Upper lobe of left lung (tissue), 6 donors: ENCODE measurements around the gene DCAF10. TPM values are rescaled to one million over a fixed set of nuclear protein-coding genes. Genes with fewer than 3 reads are reported as not detected.
A peak's percentile ranks its signal among the peaks of the same experiment; 100 is the strongest.

Source experiments
- ATAC-seq, 2 donors: fragments of 200-7000 bp; cut with Tn5 transposase; one replicate each; pipeline ENCODE4 v1.9.1; 2022; ENCODE audit warnings: mild to moderate bottlenecking in 2 of 2, moderate library complexity in 2 of 2; ENCODE audit not compliant: low FRiP score in 2 of 2
- DNase-seq, 2 donors: peaks; one replicate each; pipeline ENCODE4 v3.0.0-alpha.2; 2019 to 2020
- H3K27ac ChIP-seq, 4 donors: fragments of 200-600 bp; sonication (generic); one replicate each; pipeline ENCODE4 v1.5.1; 2016 to 2019
- H3K27me3 ChIP-seq, 4 donors: fragments of 200-600 bp; sonication (generic); one replicate each; pipeline ENCODE4 v1.5.1; 2017 to 2019
- H3K36me3 ChIP-seq, 4 donors: fragments of 200-600 bp; sonication (generic); one replicate each; pipeline ENCODE4 v1.5.1; 2016 to 2019
- H3K4me1 ChIP-seq, 4 donors: fragments of 200-600 bp; sonication (generic); one replicate each; pipeline ENCODE4 v1.5.1; 2018 to 2019
- H3K4me3 ChIP-seq, 4 donors: fragments of 200-600 bp; sonication (generic); one replicate each; pipeline ENCODE4 v1.5.1; 2017 to 2019; ENCODE audit warnings: mild to moderate bottlenecking in 2 of 4, moderate library complexity in 1 of 4
- H3K9me3 ChIP-seq, 4 donors: fragments of 200-600 bp; sonication (generic); one replicate each; pipeline ENCODE4 v1.5.1; 2018 to 2019
- CTCF ChIP-seq, 6 experiments: fragments of 450-650 bp in 4 of 6; fragments of 200-600 bp in 2 of 6; sonication (generic) in 2 of 6; IDR thresholded peaks; one replicate each; pipeline ENCODE4 v1.5.1; 2016 to 2019; ENCODE audit warnings: antibody characterized with exemption in 6 of 6
- EP300 ChIP-seq, 4 donors: sonication (generic); formaldehyde crosslinking; IDR thresholded peaks; one replicate each; pipeline ENCODE4 v1.5.1; 2017; ENCODE audit warnings: antibody characterized with exemption in 4 of 4, control low read depth in 2 of 4
- POLR2A ChIP-seq, 4 donors: fragments of 450-650 bp; IDR thresholded peaks; one replicate each; pipeline ENCODE4 v1.5.1; 2016 to 2017; ENCODE audit warnings: antibody characterized with exemption in 4 of 4, mild to moderate bottlenecking in 2 of 4
- POLR2AphosphoS5 ChIP-seq, 2 donors: sonication (generic); formaldehyde crosslinking; IDR thresholded peaks; one replicate each; pipeline ENCODE4 v1.5.1; 2017; ENCODE audit warnings: antibody characterized with exemption in 2 of 2
- WGBS, 2 donors: methylation state at CpG; one replicate each; pipeline ENCODE4 v1.1.5; 2017 to 2018; 5-methylcytosine and 5-hydroxymethylcytosine counted together
- total RNA-seq, 6 donors: library from RNA; depleted of rRNA in 4 of 6; stranded (reverse); fragments of >200 nt in 4 of 6; gene quantifications; one replicate each; pipeline versions ENCODE4 v1.1.0 to v1.2.1, GENCODE V29; 2016 to 2021
- donor health status: DM: no; HTN: no; CAD: no; lungs with moderate emphysema.
- donor health status: DM: no; HTN: yes; CAD: no; lungs with severe emphysema.

The DCAF10 gene
- total RNA-seq, 6 donors from 2014 or later = 19.0 to 42.7 (median 25.1) TPM

- no peak for DNase-seq
- no peak for ATAC-seq
- 0 to 1% methylated on average over 6 of the region's 6 CpGs for WGBS, 2 donors
Measured at GRCh38 chr9:37784291-37784615, 16.3 kb upstream of the DCAF10 start.

GRCh38 chr9:37784616-37785483 lies 15.7 kb upstream of the DCAF10 start, which contains the start of gene EXOSC3:
TSS of gene EXOSC3 (minus strand) at chr9:37785064. CDS start at chr9:37785044, 20 bp downstream.
- Histone ChIP-seq H3K9me3 (no peaks in the 10 kb centered on the region), H3K27ac (peak within 1 kb of the TSS; percentile 84 to 90 (median 86)), H3K36me3 (peaks cover 15 to 36% (median 25%) of the 10 kb centered on the region in 4 donors), H3K27me3 (no peaks in the 10 kb centered on the region), H3K4me3 (peak within 1 kb of the TSS; percentile 90 to 98 (median 94)), H3K4me1 (peaks cover 12 to 35% (median 18%) of the 10 kb centered on the region in 4 donors)
- 0% methylated on average over 30 to 47 of the region's 73 CpGs for WGBS, 2 donors
- peak in 2 of 4 donors; percentile 53 to 87 for TF ChIP-seq POLR2A (IDR thresholded peaks at IDR 0.05)
- TF ChIP-seq POLR2AphosphoS5 (IDR thresholded peaks at IDR 0.05) = peak; percentile 91 to 93
- peak in 3 of 6 experiments; percentile 12 to 59 (median 26) for TF ChIP-seq CTCF (IDR thresholded peaks at IDR 0.05)
- peak in 1 of 4 donors; percentile 39 for TF ChIP-seq EP300 (IDR thresholded peaks at IDR 0.05)
- ATAC-seq (peak; percentile 93 to 98), DNase-seq (peak; percentile 92 to 93)

More at GRCh38 chr9:37784291-37784615, 16.3 kb upstream of the DCAF10 start:
- peak overlapping the region; percentile 84 to 90 (median 86) for H3K27ac ChIP-seq
- H3K9me3 ChIP-seq = no peaks in the 10 kb centered on the region
- H3K36me3 ChIP-seq = peaks cover 18 to 42% (median 28%) of the 10 kb centered on the region in 4 donors
- H3K4me3 ChIP-seq = peak overlapping the region; percentile 90 to 98 (median 94)
- H3K27me3 ChIP-seq = no peaks in the 10 kb centered on the region
- H3K4me1 ChIP-seq = peaks cover 12 to 35% (median 18%) of the 10 kb centered on the region in 4 donors
- TF ChIP-seq CTCF (IDR thresholded peaks at IDR 0.05) (no peak), POLR2AphosphoS5 (IDR thresholded peaks at IDR 0.05) (no peak), POLR2A (IDR thresholded peaks at IDR 0.05) (no peak), EP300 (IDR thresholded peaks at IDR 0.05) (no peak)

- H3K36me3 ChIP-seq = peaks cover 6 to 14% (median 7%) of the 10 kb centered on the region in 4 donors
- ATAC-seq (peak in 1 of 2 donors; percentile 13), DNase-seq (peak in 1 of 2 donors; percentile 75)
- no peak for TF ChIP-seq POLR2AphosphoS5 (IDR thresholded peaks at IDR 0.05)
- no peak for TF ChIP-seq CTCF (IDR thresholded peaks at IDR 0.05)
- no peak for TF ChIP-seq EP300 (IDR thresholded peaks at IDR 0.05)
- TF ChIP-seq POLR2A (IDR thresholded peaks at IDR 0.05) = no peak
- no peaks in the 10 kb centered on the region for H3K27me3 ChIP-seq
- H3K27ac ChIP-seq = peak overlapping the region in 1 of 4 donors; percentile 7
- H3K4me3 ChIP-seq = no peak overlapping the region
- peaks cover 12 to 30% (median 18%) of the 10 kb centered on the region in 4 donors for H3K4me1 ChIP-seq
- 56 to 63% methylated on average over 17 to 19 of the region's 45 CpGs for WGBS, 2 donors
- no peaks in the 10 kb centered on the region for H3K9me3 ChIP-seq
Measured at GRCh38 chr9:37787059-37787458, 13.5 kb upstream of the DCAF10 start.

- TF ChIP-seq CTCF (IDR thresholded peaks at IDR 0.05) (no peak), POLR2AphosphoS5 (IDR thresholded peaks at IDR 0.05) (no peak), POLR2A (IDR thresholded peaks at IDR 0.05) (no peak), EP300 (IDR thresholded peaks at IDR 0.05) (no peak)
- ATAC-seq (no peak), DNase-seq (no peak)
- 57 to 67% methylated on average over 6 of the region's 6 CpGs for WGBS, 2 donors
- H3K9me3 ChIP-seq = no peaks in the 10 kb centered on the region
- peak overlapping the region in 2 of 4 donors; percentile 37 to 58 for H3K27ac ChIP-seq
- H3K4me1 ChIP-seq = peaks cover 12 to 19% (median 17%) of the 10 kb centered on the region in 4 donors
- no peaks in the 10 kb centered on the region for H3K27me3 ChIP-seq
- H3K36me3 ChIP-seq = peaks cover 0 to 3% (median under 1%) of the 10 kb centered on the region in 4 donors
- no peak overlapping the region for H3K4me3 ChIP-seq
Measured at GRCh38 chr9:37788332-37788731, 12.3 kb upstream of the DCAF10 start.
